H9 (cell line): ENCODE measurements around the gene SLC23A1. TPM values are rescaled to one million over a fixed set of nuclear protein-coding genes. Genes with fewer than 3 reads are reported as not detected.

ENCODE experiments used
- DNase-seq: peaks from one replicate; pipeline ENCODE4 v3.0.0-alpha.2; 2017
- H2AFZ ChIP-seq: one replicate; pipeline ENCODE4 v1.6.1; 2013; ENCODE audit warnings: mild to moderate bottlenecking, low read length, control low read depth, moderate library complexity
- H2AK5ac ChIP-seq: 2 replicates; pipeline ENCODE4 v1.6.1; 2013; ENCODE audit warnings: low read length, control low read depth, mixed read lengths; ENCODE audit not compliant: insufficient read length
- H2BK120ac ChIP-seq: one replicate; pipeline ENCODE4 v1.6.1; 2013; ENCODE audit warnings: low read depth, mild to moderate bottlenecking, low read length, control low read depth, inconsistent platforms; ENCODE audit not compliant: poor library complexity, severe bottlenecking
- H2BK12ac ChIP-seq: 2 replicates; pipeline ENCODE4 v1.6.1; 2013; ENCODE audit warnings: low read length, control low read depth, mixed read lengths, low read depth; ENCODE audit not compliant: insufficient read length
- H2BK15ac ChIP-seq: 2 replicates; pipeline ENCODE4 v1.6.1; 2013; ENCODE audit warnings: low read depth, low read length, control low read depth
- H2BK20ac ChIP-seq: one replicate; pipeline ENCODE4 v1.6.1; 2013; ENCODE audit warnings: low read depth, mild to moderate bottlenecking, low read length, control low read depth, inconsistent platforms; ENCODE audit not compliant: poor library complexity, severe bottlenecking
- H2BK5ac ChIP-seq: 2 replicates; pipeline ENCODE4 v1.6.1; 2013; ENCODE audit warnings: low read length, control low read depth, mixed read lengths; ENCODE audit not compliant: insufficient read length
- H3K14ac ChIP-seq: 2 replicates; pipeline ENCODE4 v1.6.1; 2013; ENCODE audit warnings: low read length, control low read depth; ENCODE audit not compliant: insufficient read depth
- H3K18ac ChIP-seq: 2 replicates; pipeline ENCODE4 v1.6.1; 2013; ENCODE audit warnings: low read depth, mild to moderate bottlenecking, mixed read lengths, low read length, control low read depth; ENCODE audit not compliant: insufficient read length
- H3K23ac ChIP-seq: 2 replicates; pipeline ENCODE4 v1.6.1; 2013; ENCODE audit warnings: low read length, control low read depth, mixed read lengths, low read depth; ENCODE audit not compliant: insufficient read length
- H3K23me2 ChIP-seq: 2 replicates; pipeline ENCODE4 v1.6.1; 2013; ENCODE audit warnings: low read depth, mild to moderate bottlenecking, mixed read lengths, low read length, control low read depth; ENCODE audit not compliant: insufficient read length, poor library complexity, severe bottlenecking
- H3K27ac ChIP-seq: 2 replicates; pipeline ENCODE4 v1.5.1; 2013; ENCODE audit warnings: low read length, control low read depth, mixed read lengths, low read depth; ENCODE audit not compliant: insufficient read length
- H3K27me3 ChIP-seq: 2 replicates; pipeline ENCODE4 v1.6.1; 2013; ENCODE audit warnings: low read length, control low read depth, inconsistent platforms; ENCODE audit not compliant: insufficient read depth
- H3K4ac ChIP-seq: 2 replicates; pipeline ENCODE4 v1.6.1; 2013; ENCODE audit warnings: low read depth, mild to moderate bottlenecking, control low read depth, inconsistent platforms, low read length, moderate library complexity
- H3K4me1 ChIP-seq: 2 replicates; pipeline ENCODE4 v1.6.1; 2013; ENCODE audit warnings: low read length, control low read depth, inconsistent platforms; ENCODE audit not compliant: insufficient read depth
- H3K4me2 ChIP-seq: 2 replicates; pipeline ENCODE4 v1.6.1; 2013; ENCODE audit warnings: low read length, control low read depth, mixed read lengths; ENCODE audit not compliant: insufficient read length, insufficient read depth
- H3K56ac ChIP-seq: 2 replicates; pipeline ENCODE4 v1.6.1; 2013; ENCODE audit warnings: low read depth, mild to moderate bottlenecking, mixed read lengths, low read length, control low read depth; ENCODE audit not compliant: insufficient read length
- H3K79me1 ChIP-seq: 2 replicates; pipeline ENCODE4 v1.6.1; 2013; ENCODE audit warnings: low read depth, mild to moderate bottlenecking, moderate library complexity, low read length, control low read depth, inconsistent platforms; ENCODE audit not compliant: insufficient read depth, poor library complexity, severe bottlenecking
- H3K79me2 ChIP-seq: 2 replicates; pipeline ENCODE4 v1.6.1; 2013; ENCODE audit warnings: low read length, control low read depth, inconsistent platforms; ENCODE audit not compliant: insufficient read depth
- H3K9ac ChIP-seq: 2 replicates; pipeline ENCODE4 v1.6.1; 2013; ENCODE audit warnings: low read length, control low read depth, mixed read lengths; ENCODE audit not compliant: insufficient read length; ENCODE audit errors: extremely low read depth
- H3K9me3 ChIP-seq: one replicate; pipeline ENCODE4 v1.6.1; 2013; ENCODE audit warnings: low read depth, low read length, inconsistent platforms; ENCODE audit not compliant: control insufficient read depth
- H3T11ph ChIP-seq: one replicate; pipeline ENCODE4 v1.6.1; 2013; ENCODE audit warnings: mild to moderate bottlenecking, low read length, control low read depth, inconsistent platforms
- H4K20me1 ChIP-seq: one replicate; pipeline ENCODE4 v1.6.1; 2013; ENCODE audit not compliant: control insufficient read depth, insufficient read length, insufficient read depth
- H4K5ac ChIP-seq: 2 replicates; pipeline ENCODE4 v1.6.1; 2013; ENCODE audit warnings: low read depth, mild to moderate bottlenecking, mixed read lengths, low read length, control low read depth; ENCODE audit not compliant: insufficient read length
- H4K8ac ChIP-seq: replicated peaks from 2 replicates; pipeline ENCODE4 v1.6.1; 2013; ENCODE audit warnings: low read length, control low read depth, mixed read lengths, low read depth; ENCODE audit not compliant: insufficient read length
- H4K91ac ChIP-seq: 2 replicates; pipeline ENCODE4 v1.6.1; 2013; ENCODE audit warnings: low read depth, mild to moderate bottlenecking, moderate library complexity, mixed read lengths, low read length, control low read depth; ENCODE audit not compliant: insufficient read length
- H3K27ac Mint-ChIP-seq, 3 experiments: 2 replicates in 2 of 3; 3 replicates in 1 of 3; pipeline ENCODE4 v1.8.0; 2020 to 2021; ENCODE audit warnings: mixed read lengths in 3 of 3, mild to moderate bottlenecking in 1 of 3, moderate library complexity in 1 of 3
- H3K27me3 Mint-ChIP-seq: 2 replicates; pipeline ENCODE4 v1.8.0; 2021; ENCODE audit warnings: low read depth, mild to moderate bottlenecking, moderate library complexity, mixed read lengths
- H3K36me3 Mint-ChIP-seq, 3 experiments: 2 replicates in 2 of 3; 3 replicates in 1 of 3; pipeline ENCODE4 v1.8.0; 2020 to 2021; ENCODE audit warnings: low read depth in 3 of 3, mixed read lengths in 3 of 3; ENCODE audit not compliant: insufficient read depth in 1 of 3
- H3K4me1 Mint-ChIP-seq, 2 experiments: 2 replicates each; pipeline ENCODE4 v1.8.0; 2020; ENCODE audit warnings: mixed read lengths in 2 of 2
- H3K4me3 Mint-ChIP-seq, 2 experiments: 2 replicates in 1 of 2; 3 replicates in 1 of 2; pipeline ENCODE4 v1.8.0; 2020 to 2021; ENCODE audit warnings: mild to moderate bottlenecking in 2 of 2, mixed read lengths in 2 of 2, moderate library complexity in 1 of 2
- H3K9me3 Mint-ChIP-seq, 2 experiments: 2 replicates in 1 of 2; 3 replicates in 1 of 2; pipeline ENCODE4 v1.8.0; 2020; ENCODE audit warnings: mild to moderate bottlenecking in 2 of 2, mixed read lengths in 2 of 2, moderate library complexity in 1 of 2
- WGBS: extraction: QIAGEN DNeasy Blood & Tissue Kit; methylation state at CpG from one replicate; pipeline ENCODE4 v1.1.7; 2013; ENCODE audit warnings: missing lambda C conversion rate, low lambda C conversion rate, mixed read lengths; ENCODE audit not compliant: insufficient read length; ENCODE audit errors: extremely low coverage; 5-methylcytosine and 5-hydroxymethylcytosine counted together
- total RNA-seq: library from RNA; stranded (reverse); gene quantifications from 2 replicates; pipeline ENCODE4 v1.2.1, GENCODE V29; 2021
- TF ChIP-seq, protein P1 (sequence below): fragments of 200-600 bp; sonication (generic); conservative IDR thresholded peaks from 3 replicates; pipeline ENCODE4 v1.8.0; 2021; ENCODE audit warnings: antibody characterized with exemption, mild to moderate bottlenecking

The SLC23A1 gene
- total RNA-seq, 1 experiment from 2014 or later, result not detected

DNA sequence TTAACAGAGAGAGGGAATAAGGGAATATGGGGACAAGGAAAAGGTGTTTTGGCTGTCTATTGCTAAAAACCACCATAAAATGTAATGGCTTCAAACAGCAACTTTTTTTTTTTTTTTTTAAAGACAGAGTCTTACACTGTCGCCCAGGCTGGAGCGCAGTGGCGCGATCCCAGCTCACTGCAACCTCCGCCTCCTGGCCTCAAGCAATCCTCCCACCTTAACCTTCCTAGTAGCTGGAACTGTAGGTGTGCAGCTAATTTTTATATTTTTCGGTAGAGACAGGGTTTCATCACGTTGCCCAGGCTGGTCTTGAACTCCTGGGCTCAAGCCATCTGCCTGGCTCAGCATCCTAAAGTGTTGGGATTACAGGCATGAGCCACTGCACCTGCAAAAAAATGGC is 25.1 kb upstream of the SLC23A1 start:
- Histone ChIP-seq H2AFZ (no peak overlapping the region), H3K14ac (no peak overlapping the region), H3K9me3 (no peaks in the 10 kb centered on the region), H3K23me2 (no peaks in the 10 kb centered on the region), H3K79me1 (no peaks in the 10 kb centered on the region), H3K27me3 (no peaks in the 10 kb centered on the region), H4K8ac (no peak overlapping the region), H2BK15ac (no peak overlapping the region), H3K27ac (no peak overlapping the region), H3T11ph (no peak overlapping the region), H3K4ac (no peak overlapping the region), H3K18ac (no peak overlapping the region), H3K9ac (no peak overlapping the region), H2BK12ac (no peak overlapping the region), H4K5ac (no peak overlapping the region), H3K79me2 (no peaks in the 10 kb centered on the region), H2BK5ac (no peak overlapping the region), H2BK120ac (no peak overlapping the region), H2AK5ac (no peak overlapping the region), H3K56ac (no peak overlapping the region), H3K4me1 (peaks cover 2% of the 10 kb centered on the region; the same call in 1 of the 2 replicates), H2BK20ac (no peak overlapping the region), H3K23ac (no peak overlapping the region), H3K4me2 (no peak overlapping the region), H4K91ac (no peak overlapping the region), H4K20me1 (no peaks in the 10 kb centered on the region)
- no CpG with 5 or more reads among the region's 7 CpGs for WGBS
- Mint-ChIP-seq H3K36me3 (peaks cover 0 to 5% (median 3%) of the 10 kb centered on the region in 3 experiments; a peak in 2 of 7 replicates), H3K27ac (no peak overlapping the region), H3K4me3 (no peak overlapping the region), H3K27me3 (peaks cover 2% of the 10 kb centered on the region; the same call in 1 of the 2 replicates), H3K4me1 (peaks cover 13% of the 10 kb centered on the region in 2 experiments), H3K9me3 (no peaks in the 10 kb centered on the region)
- TF ChIP-seq, protein P1, sequence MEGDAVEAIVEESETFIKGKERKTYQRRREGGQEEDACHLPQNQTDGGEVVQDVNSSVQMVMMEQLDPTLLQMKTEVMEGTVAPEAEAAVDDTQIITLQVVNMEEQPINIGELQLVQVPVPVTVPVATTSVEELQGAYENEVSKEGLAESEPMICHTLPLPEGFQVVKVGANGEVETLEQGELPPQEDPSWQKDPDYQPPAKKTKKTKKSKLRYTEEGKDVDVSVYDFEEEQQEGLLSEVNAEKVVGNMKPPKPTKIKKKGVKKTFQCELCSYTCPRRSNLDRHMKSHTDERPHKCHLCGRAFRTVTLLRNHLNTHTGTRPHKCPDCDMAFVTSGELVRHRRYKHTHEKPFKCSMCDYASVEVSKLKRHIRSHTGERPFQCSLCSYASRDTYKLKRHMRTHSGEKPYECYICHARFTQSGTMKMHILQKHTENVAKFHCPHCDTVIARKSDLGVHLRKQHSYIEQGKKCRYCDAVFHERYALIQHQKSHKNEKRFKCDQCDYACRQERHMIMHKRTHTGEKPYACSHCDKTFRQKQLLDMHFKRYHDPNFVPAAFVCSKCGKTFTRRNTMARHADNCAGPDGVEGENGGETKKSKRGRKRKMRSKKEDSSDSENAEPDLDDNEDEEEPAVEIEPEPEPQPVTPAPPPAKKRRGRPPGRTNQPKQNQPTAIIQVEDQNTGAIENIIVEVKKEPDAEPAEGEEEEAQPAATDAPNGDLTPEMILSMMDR, result no peak
- DNase-seq, result no peak
